Effector memory CD8-positive, alpha-beta T cell (primary cell): ENCODE measurements around the gene DUSP23.
A peak's percentile ranks its signal among the peaks of the same experiment; 100 is the strongest.

Experiments
- ATAC-seq: fragments of 150-1000 bp; cut with Tn5 transposase; replicated peaks from 2 replicates; pipeline ENCODE4 v1.10.0; 2021; ENCODE audit warnings: mild to moderate bottlenecking, moderate library complexity
- DNase-seq, 3 experiments: peaks; one replicate each; pipeline ENCODE4 v3.0.0; 2021
- H3K27ac Mint-ChIP-seq, 2 donors: one replicate each; pipeline ENCODE4 v1.8.0; 2022; ENCODE audit warnings: mild to moderate bottlenecking in 2 of 2, mixed read lengths in 2 of 2, moderate library complexity in 2 of 2
- H3K27me3 Mint-ChIP-seq, 2 donors: one replicate each; pipeline ENCODE4 v1.8.0; 2022; ENCODE audit warnings: mixed read lengths in 2 of 2
- H3K36me3 Mint-ChIP-seq: one replicate; pipeline ENCODE4 v1.8.0; 2022; ENCODE audit warnings: mild to moderate bottlenecking, moderate library complexity, mixed read lengths; ENCODE audit not compliant: insufficient read depth
- H3K4me1 Mint-ChIP-seq, 2 donors: one replicate each; pipeline ENCODE4 v1.8.0; 2022; ENCODE audit warnings: low read depth in 2 of 2, mixed read lengths in 2 of 2
- H3K4me3 Mint-ChIP-seq, 2 donors: one replicate each; pipeline ENCODE4 v1.8.0; 2022; ENCODE audit warnings: mild to moderate bottlenecking in 2 of 2, mixed read lengths in 2 of 2, moderate library complexity in 2 of 2
- H3K9me3 Mint-ChIP-seq, 2 donors: one replicate each; pipeline ENCODE4 v1.8.0; 2022; ENCODE audit warnings: mixed read lengths in 2 of 2

The DUSP23 gene

GRCh38 chr1:159827102-159827490 lies 46.3 kb downstream of the DUSP23 start:
- Mint-ChIP-seq H3K4me1 (peaks cover 83 to 89% of the 10 kb centered on the region in 2 donors), H3K27ac (peak overlapping the region; percentile 52 to 96), H3K9me3 (peaks cover 0 to 5% of the 10 kb centered on the region in 2 donors), H3K36me3 (peaks cover 32% of the 10 kb centered on the region), H3K27me3 (no peaks in the 10 kb centered on the region), H3K4me3 (peak overlapping the region; percentile 75 to 83)
- ATAC-seq (peak; percentile 58), DNase-seq (peak; percentile 14 to 23 (median 15))

GRCh38 chr1:159827549-159827948 lies 46.8 kb downstream of the DUSP23 start:
- Mint-ChIP-seq H3K36me3 (peaks cover 32% of the 10 kb centered on the region), H3K9me3 (peaks cover 0 to 5% of the 10 kb centered on the region in 2 donors), H3K4me3 (peak overlapping the region; percentile 75 to 83), H3K27me3 (no peaks in the 10 kb centered on the region), H3K4me1 (peaks cover 79 to 84% of the 10 kb centered on the region in 2 donors), H3K27ac (peak overlapping the region; percentile 52 to 96)
- ATAC-seq (peak; percentile 48), DNase-seq (peak; percentile 34 to 41 (median 35))

GRCh38 chr1:159828176-159828575 lies 47.4 kb downstream of the DUSP23 start:
- H3K27me3 Mint-ChIP-seq, result no peaks in the 10 kb centered on the region
- peaks cover 74 to 78% of the 10 kb centered on the region in 2 donors for H3K4me1 Mint-ChIP-seq
- H3K36me3 Mint-ChIP-seq, result peaks cover 31% of the 10 kb centered on the region
- H3K9me3 Mint-ChIP-seq, result peaks cover 0 to 5% of the 10 kb centered on the region in 2 donors
- no peak for DNase-seq
- H3K27ac Mint-ChIP-seq, result peak overlapping the region; percentile 52 to 96
- ATAC-seq, result no peak
- H3K4me3 Mint-ChIP-seq, result peak overlapping the region; percentile 75 to 83

- peaks cover 71 to 77% of the 10 kb centered on the region in 2 donors for H3K4me1 Mint-ChIP-seq
- no peak for ATAC-seq
- H3K9me3 Mint-ChIP-seq, result peaks cover 0 to 5% of the 10 kb centered on the region in 2 donors
- peak overlapping the region in 1 of 2 donors; percentile 96 for H3K27ac Mint-ChIP-seq
- peak overlapping the region; percentile 75 to 83 for H3K4me3 Mint-ChIP-seq
- peaks cover 28% of the 10 kb centered on the region for H3K36me3 Mint-ChIP-seq
- DNase-seq, result no peak
- no peaks in the 10 kb centered on the region for H3K27me3 Mint-ChIP-seq
Measured at GRCh38 chr1:159828581-159829272, 48.0 kb downstream of the DUSP23 start.

GRCh38 chr1:159829273-159829634 lies 48.5 kb downstream of the DUSP23 start:
- H3K4me3 Mint-ChIP-seq, result peak overlapping the region; percentile 45 to 75
- H3K9me3 Mint-ChIP-seq, result peaks cover 0 to 5% of the 10 kb centered on the region in 2 donors
- peak overlapping the region in 1 of 2 donors; percentile 96 for H3K27ac Mint-ChIP-seq
- no peak for DNase-seq
- peaks cover 66 to 74% of the 10 kb centered on the region in 2 donors for H3K4me1 Mint-ChIP-seq
- ATAC-seq, result no peak
- H3K27me3 Mint-ChIP-seq, result no peaks in the 10 kb centered on the region
- H3K36me3 Mint-ChIP-seq, result peaks cover 28% of the 10 kb centered on the region

- H3K9me3 Mint-ChIP-seq, result peaks cover 0 to 5% of the 10 kb centered on the region in 2 donors
- peaks cover 59 to 67% of the 10 kb centered on the region in 2 donors for H3K4me1 Mint-ChIP-seq
- no peaks in the 10 kb centered on the region for H3K27me3 Mint-ChIP-seq
- DNase-seq, result no peak
- H3K36me3 Mint-ChIP-seq, result peaks cover 26% of the 10 kb centered on the region
- peak overlapping the region in 1 of 2 donors; percentile 64 for H3K27ac Mint-ChIP-seq
- no peak for ATAC-seq
- H3K4me3 Mint-ChIP-seq, result peak overlapping the region; percentile 45 to 75
Measured at GRCh38 chr1:159829822-159830465, 49.2 kb downstream of the DUSP23 start.

- Mint-ChIP-seq H3K4me1 (peaks cover 52 to 66% of the 10 kb centered on the region in 2 donors), H3K4me3 (peak overlapping the region in 1 of 2 donors; percentile 75), H3K27ac (no peak overlapping the region), H3K9me3 (peaks cover 0 to 5% of the 10 kb centered on the region in 2 donors), H3K36me3 (peaks cover 25% of the 10 kb centered on the region), H3K27me3 (no peaks in the 10 kb centered on the region)
- ATAC-seq (no peak), DNase-seq (no peak)
Measured at GRCh38 chr1:159830722-159831121, 50.0 kb downstream of the DUSP23 start.

- H3K36me3 Mint-ChIP-seq, result peaks cover 19% of the 10 kb centered on the region
Measured at GRCh38 chr1:159831412-159832141, 50.8 kb downstream of the DUSP23 start.

More at GRCh38 chr1:159831412-159832141, 50.8 kb downstream of the DUSP23 start:
- H3K4me3 Mint-ChIP-seq, result no peak overlapping the region
- H3K4me1 Mint-ChIP-seq, result peaks cover 43 to 61% of the 10 kb centered on the region in 2 donors
- H3K27ac Mint-ChIP-seq, result no peak overlapping the region
- DNase-seq (no peak), ATAC-seq (no peak)
- H3K27me3 Mint-ChIP-seq, result no peaks in the 10 kb centered on the region
- H3K9me3 Mint-ChIP-seq, result peaks cover 0 to 5% of the 10 kb centered on the region in 2 donors
